Activated CD4-positive, alpha-beta T cell treated with anti-CD3 and anti-CD28 coated beads, Interleukin-2, amount 10 ng/mL, durations not matched to agents 7 days and 5 days (primary cell): ENCODE data around the gene HNRNPA0. TPM values are rescaled to one million over a fixed set of nuclear protein-coding genes. Genes with fewer than 3 reads are reported as not detected.
"Not testable (repeated sequence)": the region's sequence is repeated elsewhere in the genome, so short reads cannot be mapped to it uniquely, and the experiment has no call there.

Source experiments
- CTCF ChIA-PET: fragments of 350-600 bp; sonication (Branson Sonifier 250); formaldehyde crosslinking; loops from one replicate; lab custom pipeline; 2021; ENCODE audit warnings: antibody characterized with exemption; lab: Charles Lee
- POLR2A ChIA-PET: fragments of 350-600 bp; sonication (Branson Sonifier 250); formaldehyde crosslinking; loops from one replicate; lab custom pipeline; 2021; ENCODE audit warnings: antibody characterized with exemption; lab: Charles Lee
- DNase-seq: peaks from one replicate; pipeline ENCODE4 v3.0.0-alpha.2; 2020
- H3K27ac Mint-ChIP-seq: one replicate; pipeline ENCODE4 v1.8.0; 2021; ENCODE audit warnings: mild to moderate bottlenecking, moderate library complexity, mixed read lengths
- H3K27me3 Mint-ChIP-seq: one replicate; pipeline ENCODE4 v1.8.0; 2021; ENCODE audit warnings: mixed read lengths
- H3K36me3 Mint-ChIP-seq: one replicate; pipeline ENCODE4 v1.8.0; 2021; ENCODE audit warnings: low read depth, mixed read lengths
- H3K4me1 Mint-ChIP-seq: one replicate; pipeline ENCODE4 v1.8.0; 2021; ENCODE audit warnings: mixed read lengths
- H3K4me3 Mint-ChIP-seq: one replicate; pipeline ENCODE4 v1.8.0; 2021; ENCODE audit warnings: mild to moderate bottlenecking, moderate library complexity, mixed read lengths
- H3K9me3 Mint-ChIP-seq: one replicate; pipeline ENCODE4 v1.8.0; 2021; ENCODE audit warnings: mixed read lengths
- total RNA-seq, 2 experiments: library from RNA; stranded (reverse); gene quantifications; one replicate each; pipeline ENCODE4 v1.2.3, GENCODE V29; 2021

The HNRNPA0 gene
- total RNA-seq, 2 experiments from 2014 or later, result 26.0 to 31.8 TPM

- peaks cover 4% of the 10 kb centered on the region for H3K27me3 Mint-ChIP-seq
- H3K4me1 Mint-ChIP-seq, result no peaks in the 10 kb centered on the region
- peak; percentile 12 for DNase-seq
- no peak overlapping the region for H3K4me3 Mint-ChIP-seq
- no peak overlapping the region for H3K27ac Mint-ChIP-seq
- no peaks in the 10 kb centered on the region for H3K36me3 Mint-ChIP-seq
- POLR2A ChIA-PET, result interaction anchor here (0.6 kb wide), 1 partner anchor 27 kb away, joined by 5 read pairs; no protein-coding TSS in a partner anchor
- H3K9me3 Mint-ChIP-seq, result no peaks in the 10 kb centered on the region
- CTCF ChIA-PET, result interaction anchor here (0.6 to 1.3 kb wide), 7 partner anchors 21 to 364 kb away, joined by 3 read pairs; no protein-coding TSS in a partner anchor
Measured at GRCh38 chr5:137778772-137779564, 24.8 kb upstream of the HNRNPA0 start.

DNA sequence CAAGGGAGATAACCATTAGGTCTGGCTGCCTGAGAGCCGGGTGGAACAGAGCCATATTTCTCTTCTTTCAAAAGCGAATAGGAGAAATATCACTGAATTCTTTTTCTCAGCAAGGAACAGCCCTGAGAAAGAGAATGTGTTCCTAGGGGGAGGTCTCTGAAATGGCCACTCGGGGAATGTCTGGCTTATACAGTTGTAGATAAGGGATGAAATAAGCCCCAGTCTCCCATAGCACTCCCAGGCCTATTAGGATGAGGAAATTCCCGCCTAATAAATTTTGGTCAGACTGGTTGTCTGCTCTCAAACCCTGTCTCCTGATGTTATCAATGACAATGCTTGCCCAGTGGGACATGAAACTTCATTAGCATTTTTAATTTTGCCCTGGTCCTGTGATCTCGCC is 13.8 kb upstream of the HNRNPA0 start:
- H3K4me3 Mint-ChIP-seq, POLR2A ChIA-PET, DNase-seq, CTCF ChIA-PET, H3K27me3 Mint-ChIP-seq, H3K4me1 Mint-ChIP-seq, H3K27ac Mint-ChIP-seq: not testable (repeated sequence)
- Mint-ChIP-seq H3K36me3 (peaks cover 10% of the 10 kb centered on the region), H3K9me3 (peaks cover 14% of the 10 kb centered on the region)

DNA sequence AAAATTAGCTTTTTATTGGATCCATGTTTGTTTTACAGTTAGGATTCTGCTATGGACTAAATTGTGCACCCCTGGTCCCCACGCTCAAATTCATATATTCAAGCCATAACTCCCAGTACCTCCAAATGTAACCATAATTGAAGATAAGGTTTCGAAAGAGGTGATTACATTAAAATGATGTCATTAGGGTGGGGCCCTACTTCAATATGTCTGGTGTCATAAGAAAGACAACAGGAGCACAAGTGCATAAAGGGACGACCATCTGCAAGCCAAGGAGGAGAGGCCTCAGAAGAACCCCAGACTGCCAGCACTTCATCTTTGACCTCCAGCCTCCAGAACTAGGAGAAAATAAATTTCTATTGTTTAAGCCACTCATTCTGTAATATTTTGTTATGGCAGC is 7.4 kb upstream of the HNRNPA0 start:
- no peaks in the 10 kb centered on the region for H3K9me3 Mint-ChIP-seq
- H3K36me3 Mint-ChIP-seq, result no peaks in the 10 kb centered on the region
- no peaks in the 10 kb centered on the region for H3K4me1 Mint-ChIP-seq
- peaks cover 4% of the 10 kb centered on the region for H3K27me3 Mint-ChIP-seq
- no peak for DNase-seq
- H3K27ac Mint-ChIP-seq, result no peak overlapping the region
- no peak overlapping the region for H3K4me3 Mint-ChIP-seq
- POLR2A ChIA-PET, result no interaction called here
- CTCF ChIA-PET, result no interaction called here

DNA sequence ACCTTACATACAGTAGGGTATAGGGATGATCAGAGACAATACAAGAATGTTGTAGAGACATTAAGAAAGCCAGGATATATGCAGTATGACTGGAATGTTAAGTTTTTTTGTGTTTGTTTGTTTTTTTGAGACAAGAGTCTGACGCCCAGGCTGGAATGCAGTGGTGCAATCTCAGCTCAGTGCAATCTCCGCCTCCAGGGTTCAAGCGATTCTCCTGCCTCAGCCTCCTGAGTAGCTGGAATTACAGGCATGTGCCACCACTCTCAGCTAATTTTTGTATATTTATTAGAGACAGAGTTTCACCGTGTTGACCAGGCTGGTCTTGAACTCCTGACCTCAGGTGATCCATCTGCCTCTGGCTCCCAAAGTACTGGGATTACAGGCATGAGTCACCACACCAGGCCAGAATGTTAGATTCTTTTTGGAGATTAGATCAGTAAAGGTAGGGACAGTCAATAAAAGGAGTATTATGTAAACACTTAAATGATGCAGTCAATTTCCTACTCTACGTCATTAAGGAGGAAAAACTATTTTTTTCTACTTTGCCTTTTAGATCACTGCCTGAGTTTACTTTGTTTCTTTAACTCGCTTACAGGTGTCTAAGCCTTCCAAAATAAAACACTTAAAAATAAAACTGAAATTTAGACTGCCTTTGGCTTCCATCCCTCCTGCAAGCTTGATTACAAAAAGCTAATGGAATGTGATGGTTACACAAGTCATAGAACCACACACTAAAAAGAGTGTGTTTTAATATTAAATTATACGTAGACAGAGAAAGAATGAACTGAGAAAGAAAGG is 6.8 kb upstream of the HNRNPA0 start:
- no peak overlapping the region for H3K27ac Mint-ChIP-seq
- H3K4me1 Mint-ChIP-seq, result no peaks in the 10 kb centered on the region
- no peak overlapping the region for H3K4me3 Mint-ChIP-seq
- ChIA-PET CTCF (interaction anchor here (0.6 to 1.6 kb wide), 2 partner anchors 57 to 101 kb away, joined by 3 to 5 read pairs; no protein-coding TSS in a partner anchor), POLR2A (no interaction called here)
- peaks cover 3% of the 10 kb centered on the region for H3K36me3 Mint-ChIP-seq
- peaks cover 4% of the 10 kb centered on the region for H3K27me3 Mint-ChIP-seq
- H3K9me3 Mint-ChIP-seq, result no peaks in the 10 kb centered on the region
- DNase-seq, result no peak

- no peak overlapping the region for H3K27ac Mint-ChIP-seq
- H3K9me3 Mint-ChIP-seq, result no peaks in the 10 kb centered on the region
- H3K4me1 Mint-ChIP-seq, result peaks cover 1% of the 10 kb centered on the region
- H3K27me3 Mint-ChIP-seq, result peaks cover under 1% of the 10 kb centered on the region
- no peak overlapping the region for H3K4me3 Mint-ChIP-seq
- ChIA-PET CTCF (interaction anchor here (0.5 to 1.6 kb wide), 3 partner anchors 58 to 567 kb away, joined by 3 to 5 read pairs (median 3); no protein-coding TSS in a partner anchor), POLR2A (no interaction called here)
- no peak for DNase-seq
- H3K36me3 Mint-ChIP-seq, result peaks cover 3% of the 10 kb centered on the region
Measured at GRCh38 chr5:137760294-137760693, 6.1 kb upstream of the HNRNPA0 start.

DNA sequence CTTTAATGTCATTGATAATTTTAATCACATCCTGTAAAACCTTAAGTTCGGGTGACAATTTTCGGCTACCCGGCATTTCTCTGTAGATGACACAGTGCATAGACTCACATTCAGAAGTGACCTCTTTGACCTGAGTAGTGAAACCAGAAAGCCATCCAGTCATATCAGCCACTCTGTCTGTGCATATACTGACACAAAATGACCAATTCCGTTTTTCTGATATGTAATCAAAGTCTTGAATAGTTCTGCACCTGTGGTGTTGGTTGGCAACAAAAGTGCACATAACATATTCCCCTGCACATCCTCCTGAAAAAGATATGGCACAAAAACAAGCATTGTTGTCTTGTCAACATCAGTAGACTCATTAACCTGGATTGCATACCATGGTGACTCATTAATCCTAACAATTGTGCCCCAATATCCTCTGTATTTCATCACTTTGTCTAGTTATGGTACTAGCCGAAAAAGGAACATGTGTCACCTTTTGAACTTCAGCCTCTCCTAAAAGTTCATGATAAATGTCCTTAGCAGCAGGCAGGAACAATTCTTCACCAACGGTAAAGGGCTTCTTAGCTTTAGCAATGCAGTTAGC is 4.6 kb upstream of the HNRNPA0 start:
- ChIA-PET CTCF (no interaction called here), POLR2A (no interaction called here)

DNA sequence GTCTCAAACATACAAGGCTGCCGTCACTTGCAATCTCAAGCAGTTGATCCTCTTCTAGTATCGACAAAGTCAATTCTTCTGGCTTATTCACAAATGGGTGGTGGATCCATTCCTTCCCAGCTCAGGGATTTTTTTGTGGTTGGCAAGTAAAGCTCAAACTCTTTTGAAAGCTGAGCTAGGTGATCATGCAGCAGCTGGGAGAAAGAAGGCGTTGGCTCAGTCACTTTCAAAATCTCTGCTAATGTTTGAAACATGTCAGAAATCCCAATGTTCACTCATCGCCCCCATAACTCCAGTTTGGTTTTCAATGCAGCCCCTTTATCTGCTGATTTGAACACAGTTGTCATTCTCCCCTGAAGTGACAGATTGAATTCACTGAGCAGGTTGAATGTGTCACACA is 4.0 kb upstream of the HNRNPA0 start:
- CTCF ChIA-PET, result interaction anchor here (1.0 kb wide), 2 partner anchors 21 to 22 kb away, joined by 3 read pairs; partner anchors contain the start of gene KLHL3
- Mint-ChIP-seq H3K27ac (no peak overlapping the region), H3K4me1 (peaks cover 5% of the 10 kb centered on the region), H3K27me3 (no peaks in the 10 kb centered on the region), H3K4me3 (no peak overlapping the region), H3K9me3 (no peaks in the 10 kb centered on the region), H3K36me3 (peaks cover 14% of the 10 kb centered on the region)
- POLR2A ChIA-PET, result no interaction called here
- DNase-seq, result no peak

More for the DNA sequence above, 4.6 kb upstream of the HNRNPA0 start:
- Mint-ChIP-seq H3K27me3 (no peaks in the 10 kb centered on the region), H3K9me3 (no peaks in the 10 kb centered on the region), H3K4me1 (peaks cover 5% of the 10 kb centered on the region), H3K27ac (no peak overlapping the region), H3K4me3 (no peak overlapping the region), H3K36me3 (peaks cover 7% of the 10 kb centered on the region)
- no peak for DNase-seq

- Mint-ChIP-seq H3K36me3 (peaks cover 19% of the 10 kb centered on the region), H3K4me1 (peaks cover 5% of the 10 kb centered on the region)
Measured at GRCh38 chr5:137757634-137758033, 3.5 kb upstream of the HNRNPA0 start.

GRCh38 chr5:137754961-137755762 is 999 bp upstream of the HNRNPA0 start:
- DNase-seq, result no peak
- POLR2A ChIA-PET, result interaction anchor here (0.6 kb wide), 1 partner anchor 116 kb away, joined by 8 read pairs; no protein-coding TSS in a partner anchor
- peaks cover 25% of the 10 kb centered on the region for H3K4me1 Mint-ChIP-seq
- H3K27ac Mint-ChIP-seq, result peak overlapping the region; percentile 100
- peaks cover 42% of the 10 kb centered on the region for H3K36me3 Mint-ChIP-seq
- CTCF ChIA-PET, result interaction anchor here (0.7 to 3.6 kb wide), 2 partner anchors 13 to 249 kb away, joined by 3 to 21 read pairs; no protein-coding TSS in a partner anchor
- no peaks in the 10 kb centered on the region for H3K27me3 Mint-ChIP-seq
- H3K9me3 Mint-ChIP-seq, result no peaks in the 10 kb centered on the region
- peak overlapping the region; percentile 95 for H3K4me3 Mint-ChIP-seq

More at GRCh38 chr5:137757634-137758033, 3.5 kb upstream of the HNRNPA0 start:
- ChIA-PET POLR2A (no interaction called here), CTCF (interaction anchor here (1.0 kb wide), 2 partner anchors 21 to 22 kb away, joined by 3 read pairs; partner anchors contain the start of gene KLHL3)
- no peak for DNase-seq
- H3K27me3 Mint-ChIP-seq, result no peaks in the 10 kb centered on the region
- no peaks in the 10 kb centered on the region for H3K9me3 Mint-ChIP-seq
- H3K4me3 Mint-ChIP-seq, result no peak overlapping the region
- no peak overlapping the region for H3K27ac Mint-ChIP-seq

DNA sequence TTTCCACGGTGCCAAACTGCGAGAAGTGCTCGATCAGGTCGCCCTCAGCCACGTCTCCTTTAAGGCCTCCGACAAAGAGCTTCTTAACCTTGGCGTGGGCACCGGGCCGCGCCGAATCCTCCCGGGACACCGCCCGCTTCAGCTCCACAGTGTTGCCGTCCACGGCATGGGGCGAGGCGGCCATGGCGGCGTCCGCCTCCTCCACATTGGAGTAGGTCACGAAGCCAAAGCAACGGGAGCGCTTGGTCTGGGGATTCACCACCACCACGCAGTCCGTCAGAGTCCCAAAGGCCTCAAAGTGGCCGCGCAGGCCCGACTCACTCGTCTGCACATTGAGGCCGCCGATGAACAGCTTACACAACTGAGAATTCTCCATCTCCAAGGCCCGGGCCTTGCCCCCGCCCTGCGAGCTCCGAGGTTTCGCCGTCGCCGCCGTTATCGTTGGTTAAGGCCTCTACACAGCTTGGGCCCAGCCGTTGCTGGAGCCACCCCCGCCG is 424 bp downstream of the HNRNPA0 start:
- no peak for DNase-seq
- ChIA-PET POLR2A (interaction anchor here (0.6 to 0.7 kb wide), 2 partner anchors 14 to 18 kb away, joined by 4 read pairs; partner anchors contain the start of gene KLHL3), CTCF (interaction anchor here (0.5 to 3.6 kb wide), 10 partner anchors 12 to 502 kb away, joined by 3 to 21 read pairs (median 4); partner anchors contain the start of gene KLHL3)
- H3K9me3 Mint-ChIP-seq, result no peaks in the 10 kb centered on the region
- peak overlapping the region; percentile 100 for H3K27ac Mint-ChIP-seq
- H3K36me3 Mint-ChIP-seq, result peaks cover 43% of the 10 kb centered on the region
- H3K4me3 Mint-ChIP-seq, result peak overlapping the region; percentile 95
- peaks cover 27% of the 10 kb centered on the region for H3K4me1 Mint-ChIP-seq
- no peaks in the 10 kb centered on the region for H3K27me3 Mint-ChIP-seq

DNA sequence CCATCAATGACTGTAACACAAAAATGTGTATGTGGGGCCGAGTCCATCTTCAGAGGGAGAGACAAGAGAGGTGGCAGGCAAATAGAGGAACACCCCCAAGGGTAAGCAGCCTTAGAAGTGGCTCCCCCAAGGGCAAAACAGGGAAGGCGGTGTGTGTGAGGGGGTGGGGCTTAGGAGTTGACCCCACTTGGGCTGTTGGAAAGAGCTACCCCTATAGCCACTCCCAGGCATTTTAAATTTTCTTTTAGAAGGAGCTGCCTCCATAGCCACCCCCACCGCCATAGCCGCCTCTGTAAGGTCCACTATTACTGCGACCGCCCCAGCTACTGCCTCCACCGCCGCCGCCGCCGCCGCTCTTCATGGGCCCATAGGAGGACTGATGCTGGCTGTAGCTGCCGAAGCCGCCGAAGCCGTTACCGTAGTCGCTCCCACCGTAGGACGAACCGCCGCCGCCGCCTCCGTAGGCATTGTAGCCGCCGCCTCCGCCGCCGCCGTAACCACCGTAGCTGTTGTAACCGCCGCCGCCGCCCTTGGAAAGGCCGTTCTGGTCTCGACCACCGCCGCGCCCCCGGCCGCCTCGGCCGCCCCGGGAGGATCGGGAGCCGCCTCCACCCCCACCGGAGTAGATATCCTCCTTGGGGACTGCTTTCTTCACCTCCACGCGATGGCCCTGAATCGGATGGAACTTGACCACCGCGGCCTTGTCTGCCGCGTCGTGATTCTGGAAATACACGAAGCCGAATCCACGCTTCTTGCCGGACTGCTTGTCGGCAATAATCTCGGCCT is 1.1 kb downstream of the HNRNPA0 start:
- POLR2A ChIA-PET, result interaction anchor here (0.6 to 0.7 kb wide), 3 partner anchors 13 to 286 kb away, joined by 3 to 4 read pairs (median 4); partner anchors contain the start of gene KLHL3

More for the DNA sequence above, 1.1 kb downstream of the HNRNPA0 start:
- peak; percentile 47 for DNase-seq
- CTCF ChIA-PET, result interaction anchor here (0.5 to 3.6 kb wide), 11 partner anchors 11 to 503 kb away, joined by 3 to 21 read pairs (median 4); partner anchors contain the start of gene KLHL3
- H3K36me3 Mint-ChIP-seq, result peaks cover 43% of the 10 kb centered on the region
- H3K4me3 Mint-ChIP-seq, result peak overlapping the region; percentile 95
- H3K27me3 Mint-ChIP-seq, result no peaks in the 10 kb centered on the region
- peak overlapping the region; percentile 100 for H3K27ac Mint-ChIP-seq
- peaks cover 27% of the 10 kb centered on the region for H3K4me1 Mint-ChIP-seq
- no peaks in the 10 kb centered on the region for H3K9me3 Mint-ChIP-seq
